Liver (tissue), 9 donors: ENCODE measurements around the gene TUBA1C. TPM values are rescaled to one million over a fixed set of nuclear protein-coding genes. Genes with fewer than 3 reads are reported as not detected.

Experiments used
- DNase-seq: peaks from one replicate; pipeline ENCODE4 v3.0.0-alpha.2; 2017; ENCODE audit warnings: low spot score
- H3K27ac ChIP-seq, 2 donors: one replicate each; pipeline ENCODE4 v1.7.0; 2013; ENCODE audit warnings: inconsistent platforms in 2 of 2, low read length in 2 of 2, control low read depth in 1 of 2, low read depth in 1 of 2, mild to moderate bottlenecking in 1 of 2
- H3K27me3 ChIP-seq, 4 donors: one replicate each; pipeline versions ENCODE4 v1.6.1 to v1.7.0; 2013; ENCODE audit warnings: low read length in 3 of 4, inconsistent platforms in 1 of 4, mild to moderate bottlenecking in 1 of 4, moderate library complexity in 1 of 4; ENCODE audit not compliant: control insufficient read depth in 4 of 4, insufficient read depth in 4 of 4
- H3K36me3 ChIP-seq, 4 donors: one replicate each; pipeline versions ENCODE4 v1.6.1 to v1.7.0; 2013; ENCODE audit warnings: low read length in 3 of 4, mild to moderate bottlenecking in 3 of 4, low read depth in 1 of 4, moderate library complexity in 1 of 4; ENCODE audit not compliant: control insufficient read depth in 4 of 4, insufficient read depth in 3 of 4
- H3K4me1 ChIP-seq, 4 donors: one replicate each; pipeline versions ENCODE4 v1.6.1 to v1.7.0; 2013; ENCODE audit warnings: low read length in 3 of 4, mild to moderate bottlenecking in 3 of 4, moderate library complexity in 1 of 4; ENCODE audit not compliant: control insufficient read depth in 4 of 4, insufficient read depth in 4 of 4
- H3K4me3 ChIP-seq, 3 donors: one replicate each; pipeline versions ENCODE4 v1.6.1 to v1.7.0; 2013; ENCODE audit warnings: low read length in 3 of 3, control low read depth in 1 of 3, low read depth in 1 of 3, mild to moderate bottlenecking in 1 of 3
- H3K9ac ChIP-seq, 2 donors: one replicate each; pipeline ENCODE4 v1.7.0; 2013; ENCODE audit warnings: low read length in 2 of 2, mild to moderate bottlenecking in 2 of 2, moderate library complexity in 2 of 2, control low read depth in 1 of 2, low read depth in 1 of 2
- H3K9me3 ChIP-seq, 4 donors: one replicate each; pipeline versions ENCODE4 v1.6.1 to v1.7.0; 2013; ENCODE audit warnings: low read length in 3 of 4; ENCODE audit not compliant: control insufficient read depth in 4 of 4
- ATF3 ChIP-seq: IDR thresholded peaks from 2 replicates; pipeline ENCODE4 v1.6.1; 2016; ENCODE audit warnings: antibody characterized with exemption
- CTCF ChIP-seq: fragments of 150-350 bp; IDR thresholded peaks from 2 replicates; pipeline ENCODE4 v1.5.1; 2017; ENCODE audit warnings: improper control_type of control experiment, low read depth, low read length; ENCODE audit not compliant: missing input control
- EGR1 ChIP-seq, 2 donors: IDR thresholded peaks; 2 replicates each; pipeline ENCODE4 v1.6.1; 2016 to 2018; ENCODE audit warnings: antibody characterized with exemption in 2 of 2, low read depth in 2 of 2
- FOXA1 ChIP-seq: IDR thresholded peaks from 2 replicates; pipeline ENCODE4 v1.6.1; 2016; ENCODE audit warnings: antibody characterized with exemption
- FOXA2 ChIP-seq: IDR thresholded peaks from 2 replicates; pipeline ENCODE4 v1.6.1; 2016; ENCODE audit warnings: antibody characterized with exemption
- JUND ChIP-seq, 2 donors: IDR thresholded peaks; 2 replicates each; pipeline ENCODE4 v1.6.1; 2016; ENCODE audit warnings: antibody characterized with exemption in 2 of 2
- SP1 ChIP-seq: IDR thresholded peaks from 2 replicates; pipeline ENCODE4 v1.6.1; 2018; ENCODE audit warnings: antibody characterized with exemption, mild to moderate bottlenecking
- YY1 ChIP-seq: IDR thresholded peaks from 2 replicates; pipeline ENCODE4 v1.6.1; 2016; ENCODE audit warnings: antibody characterized with exemption, mild to moderate bottlenecking
- ZBTB33 ChIP-seq: IDR thresholded peaks from 2 replicates; pipeline ENCODE4 v1.6.1; 2016; ENCODE audit warnings: antibody characterized with exemption
- WGBS: extraction: QIAGEN DNeasy Blood & Tissue Kit; methylation state at CpG from one replicate; pipeline ENCODE4 v1.1.7; 2013; 5-methylcytosine and 5-hydroxymethylcytosine counted together
- polyA plus RNA-seq, 2 donors: library from polyadenylated mRNA; stranded (reverse) in 1 of 2; unstranded in 1 of 2; fragments of 200-250 nt in 1 of 2; fragments of >200 nt in 1 of 2; fragmentation: Nextera tagmentation in 1 of 2; extraction: Ambion mirVana in 1 of 2; gene quantifications; one replicate each; pipeline versions ENCODE4 v1.2.1 to v1.2.3, GENCODE V29; 2013 to 2015
- total RNA-seq, 2 donors: library from RNA; depleted of rRNA; stranded (reverse); fragments of >200 nt; gene quantifications; one replicate each; pipeline ENCODE4 v1.2.3, GENCODE V29; 2014
- donor health status: healthy.
- donor health status: healthy.
- donor health status: healthy.
- donor health status: healthy.
- donor health status: healthy.

Gene TUBA1C
- total and polyA plus RNA-seq, 4 donors = 54.6 to 162 (median 103) TPM

GRCh38 chr12:49233842-49234526 lies 30.9 kb upstream of the TUBA1C start:
- Histone ChIP-seq H3K36me3 (no peaks in the 10 kb centered on the region), H3K27ac (peak overlapping the region; percentile 80 to 82), H3K9me3 (no peaks in the 10 kb centered on the region), H3K4me3 (peak overlapping the region in 1 of 3 donors; percentile 41), H3K4me1 (no peaks in the 10 kb centered on the region), H3K27me3 (no peaks in the 10 kb centered on the region), H3K9ac (peak overlapping the region in 1 of 2 donors; percentile 8)
- TF ChIP-seq JUND (IDR thresholded peaks at IDR 0.05) (no peak), YY1 (peak; percentile 11)
- WGBS = 72% methylated on average over 19 of the region's 19 CpGs
- no peak for DNase-seq

DNA sequence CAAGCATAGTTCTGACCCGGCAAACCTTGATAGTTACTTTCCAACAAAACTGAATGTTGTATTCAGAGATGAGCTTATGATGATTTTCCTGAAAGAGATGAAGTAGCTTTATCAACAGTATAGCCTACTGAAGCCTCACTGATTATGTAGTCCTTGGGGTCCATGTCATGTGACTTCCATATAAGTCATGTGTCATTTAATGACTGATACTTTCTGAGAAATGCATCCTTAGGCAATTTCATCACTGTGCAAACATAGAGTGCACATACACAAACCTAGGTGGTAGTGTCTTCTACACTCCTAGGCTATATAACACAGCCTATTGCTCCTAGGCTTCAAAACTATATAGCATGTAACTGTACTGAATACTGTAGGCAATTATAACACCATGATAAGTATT lies 28.5 kb upstream of the TUBA1C start:
- no peak overlapping the region for H3K27ac ChIP-seq
- DNase-seq = no peak
- WGBS = 93% methylated on average over 1 of the region's 1 CpG

More for the DNA sequence above, 28.5 kb upstream of the TUBA1C start:
- Histone ChIP-seq H3K9ac (no peak overlapping the region), H3K27me3 (no peaks in the 10 kb centered on the region), H3K4me1 (no peaks in the 10 kb centered on the region), H3K36me3 (no peaks in the 10 kb centered on the region), H3K9me3 (no peaks in the 10 kb centered on the region), H3K4me3 (no peak overlapping the region)
- TF ChIP-seq ZBTB33 (no peak), FOXA1 (no peak), FOXA2 (no peak), SP1 (no peak), CTCF (no peak), ATF3 (no peak), EGR1 (IDR thresholded peaks at IDR 0.05; ENCODE audit: low read depth in 2 of 2) (no peak)
